ENCODE results near the gene PSMB1. TPM values are rescaled to one million over a fixed set of nuclear protein-coding genes. Genes with fewer than 3 reads are reported as not detected.

Gene PSMB1
- total RNA-seq, 6 donors from 2014 or later, result 63.9 to 203 (median 124) TPM

GRCh38 chr6:170545405-170545804 lies 7.7 kb downstream of the PSMB1 start:
- no peaks in the 10 kb centered on the region for H3K27me3 ChIP-seq
- no peak for TF ChIP-seq EP300 (IDR thresholded peaks at IDR 0.05)
- TF ChIP-seq CTCF (IDR thresholded peaks at IDR 0.05), result no peak
- no peak for TF ChIP-seq POLR2A (IDR thresholded peaks at IDR 0.05)
- TF ChIP-seq POLR2AphosphoS5 (IDR thresholded peaks at IDR 0.05), result no peak
- peak in 1 of 2 donors; percentile 24 for DNase-seq
- H3K9me3 ChIP-seq, result no peaks in the 10 kb centered on the region
- H3K27ac ChIP-seq, result no peak overlapping the region
- no peak for ATAC-seq (ENCODE audit: low FRiP score in 2 of 2)
- peaks cover 9 to 23% (median 16%) of the 10 kb centered on the region in 4 donors for H3K4me1 ChIP-seq
- peaks cover 33 to 86% (median 70%) of the 10 kb centered on the region in 4 donors for H3K36me3 ChIP-seq
- 15 to 22% methylated on average over 2 of the region's 2 CpGs for WGBS, 2 donors
- no peak overlapping the region for H3K4me3 ChIP-seq

- Histone ChIP-seq H3K4me1 (peaks cover 0 to 8% (median 2%) of the 10 kb centered on the region in 4 donors), H3K36me3 (peaks cover 42 to 99% (median 80%) of the 10 kb centered on the region in 4 donors), H3K27ac (no peak overlapping the region), H3K9me3 (no peaks in the 10 kb centered on the region), H3K27me3 (no peaks in the 10 kb centered on the region), H3K4me3 (no peak overlapping the region)
- 92 to 94% methylated on average over 10 of the region's 10 CpGs for WGBS, 2 donors
- TF ChIP-seq EP300 (IDR thresholded peaks at IDR 0.05), result no peak
- TF ChIP-seq POLR2AphosphoS5 (IDR thresholded peaks at IDR 0.05), result no peak
- TF ChIP-seq POLR2A (IDR thresholded peaks at IDR 0.05), result no peak
- no peak for TF ChIP-seq CTCF (IDR thresholded peaks at IDR 0.05)
- ATAC-seq (ENCODE audit: low FRiP score in 2 of 2) (no peak), DNase-seq (no peak)
Observed at GRCh38 chr6:170542031-170542719, 10.9 kb downstream of the PSMB1 start.

- DNase-seq (no peak), ATAC-seq (ENCODE audit: low FRiP score in 2 of 2) (no peak)
- Histone ChIP-seq H3K36me3 (peaks cover 39 to 98% (median 73%) of the 10 kb centered on the region in 4 donors), H3K27ac (no peak overlapping the region), H3K27me3 (no peaks in the 10 kb centered on the region), H3K9me3 (no peaks in the 10 kb centered on the region), H3K4me3 (no peak overlapping the region), H3K4me1 (no peaks in the 10 kb centered on the region)
- TF ChIP-seq POLR2A (IDR thresholded peaks at IDR 0.05) (no peak), POLR2AphosphoS5 (IDR thresholded peaks at IDR 0.05) (no peak), EP300 (IDR thresholded peaks at IDR 0.05) (no peak), CTCF (IDR thresholded peaks at IDR 0.05) (no peak)
- WGBS, 2 donors, result 93 to 94% methylated on average over 4 of the region's 4 CpGs
Observed at GRCh38 chr6:170537329-170537728, 15.8 kb downstream of the PSMB1 start.

GRCh38 chr6:170536671-170537070 lies 16.4 kb downstream of the PSMB1 start:
- Histone ChIP-seq H3K4me3 (no peak overlapping the region), H3K36me3 (peaks cover 34 to 98% (median 68%) of the 10 kb centered on the region in 4 donors), H3K9me3 (no peaks in the 10 kb centered on the region), H3K4me1 (no peaks in the 10 kb centered on the region), H3K27ac (no peak overlapping the region), H3K27me3 (no peaks in the 10 kb centered on the region)
- 73 to 74% methylated on average over 5 of the region's 5 CpGs for WGBS, 2 donors
- no peak for DNase-seq
- TF ChIP-seq POLR2AphosphoS5 (IDR thresholded peaks at IDR 0.05) (no peak), CTCF (IDR thresholded peaks at IDR 0.05) (no peak), EP300 (IDR thresholded peaks at IDR 0.05) (no peak), POLR2A (IDR thresholded peaks at IDR 0.05) (no peak)
- no peak for ATAC-seq (ENCODE audit: low FRiP score in 2 of 2)

GRCh38 chr6:170535004-170535403 lies 18.1 kb downstream of the PSMB1 start:
- Histone ChIP-seq H3K36me3 (peaks cover 34 to 83% (median 61%) of the 10 kb centered on the region in 4 donors), H3K9me3 (no peaks in the 10 kb centered on the region), H3K27ac (no peak overlapping the region), H3K4me1 (no peaks in the 10 kb centered on the region), H3K27me3 (no peaks in the 10 kb centered on the region), H3K4me3 (no peak overlapping the region)
- WGBS, 2 donors, result 93 to 94% methylated on average over 5 of the region's 5 CpGs
- DNase-seq, result no peak
- TF ChIP-seq POLR2A (IDR thresholded peaks at IDR 0.05) (no peak), EP300 (IDR thresholded peaks at IDR 0.05) (no peak), POLR2AphosphoS5 (IDR thresholded peaks at IDR 0.05) (no peak), CTCF (IDR thresholded peaks at IDR 0.05) (no peak)
- ATAC-seq (ENCODE audit: low FRiP score in 2 of 2), result no peak
